K562 (cell line): ENCODE measurements around the gene RAB43. TPM values are rescaled to one million over a fixed set of nuclear protein-coding genes. Genes with fewer than 3 reads are reported as not detected.

Experiments used
- ATAC-seq: fragments of 200-7000 bp; cut with Tn5 transposase; 3 replicates; pipeline ENCODE4 v1.9.1; 2020; ENCODE audit warnings: moderate library complexity
- BruUV-seq: library from RNA; stranded (reverse); fragments of 400-500 nt; replicated peaks from 2 replicates; lab custom pipeline; 2021; lab: Mats Ljungman, UMichigan
- CTCF ChIA-PET: fragments of 300-600 bp; formaldehyde crosslinking; extraction: SDS; loops from one replicate; lab custom pipeline; 2021; ENCODE audit warnings: low intra/inter-chr PET ratio; lab: Yijun Ruan, JAX
- POLR2A ChIA-PET: fragments of 300-600, 350-650 bp; sonication (Branson Sonifier 250); formaldehyde crosslinking; extraction: SDS; loops from one replicate; lab custom pipeline; 2021; ENCODE audit warnings: antibody characterized with exemption, inconsistent platforms; lab: Yijun Ruan, JAX
- DNase-seq, 4 experiments: peaks; one replicate each; pipeline versions ENCODE4 v3.0.0 to v3.0.0-alpha.2; 2011 to 2018; ENCODE audit warnings: low spot score in 3 of 4, mixed read lengths in 3 of 4; ENCODE audit errors: extremely low read depth in 1 of 4
- FAIRE-seq: peaks from 2 replicates; lab custom pipeline; 2011; peaks lifted over from hg19 to GRCh38; lab: Jason Lieb, UNC
- H2AFZ ChIP-seq: 2 replicates; pipeline ENCODE4 v1.6.0; 2011; ENCODE audit warnings: low read depth, low read length, control low read depth, inconsistent platforms
- H3K27ac ChIP-seq: fragments of 200-600 bp; 3 replicates; pipeline ENCODE4 v1.8.0; 2011; ENCODE audit warnings: low read depth, mild to moderate bottlenecking, control low read depth, inconsistent platforms, low read length, moderate library complexity, mixed read lengths; ENCODE audit errors: extremely low read depth
- H3K27me3 ChIP-seq, 2 experiments: fragments of 300-600 bp in 1 of 2; 2 replicates in 1 of 2; 3 replicates in 1 of 2; pipeline versions ENCODE4 v1.6.0 to v1.8.0; 2011; ENCODE audit warnings: inconsistent platforms in 2 of 2, low read length in 2 of 2, mild to moderate bottlenecking in 1 of 2, mixed read lengths in 1 of 2, moderate library complexity in 1 of 2; ENCODE audit not compliant: control insufficient read depth in 2 of 2, insufficient read depth in 2 of 2
- H3K36me3 ChIP-seq: fragments of 300-600 bp; 3 replicates; pipeline ENCODE4 v1.8.0; 2011; ENCODE audit warnings: mild to moderate bottlenecking, low read length, inconsistent platforms; ENCODE audit not compliant: control insufficient read depth, insufficient read depth
- H3K4me1 ChIP-seq, 2 experiments: fragments of 200-600 bp in 1 of 2; replicated peaks in 1 of 2; 2 replicates in 1 of 2; 3 replicates in 1 of 2; pipeline versions ENCODE4 v1.5.1 to v1.8.0; 2011; ENCODE audit warnings: inconsistent platforms in 2 of 2, low read length in 2 of 2, mild to moderate bottlenecking in 1 of 2, mixed read lengths in 1 of 2, moderate library complexity in 1 of 2; ENCODE audit not compliant: control insufficient read depth in 2 of 2, insufficient read depth in 2 of 2
- H3K4me2 ChIP-seq: 2 replicates; pipeline ENCODE4 v1.6.1; 2011; ENCODE audit warnings: low read length, control low read depth, inconsistent platforms, mixed read lengths; ENCODE audit not compliant: insufficient read depth
- H3K4me3 ChIP-seq: fragments of 200-600 bp; sonication (generic), shearing (Covaris generic); 2 replicates; pipeline ENCODE4 v1.5.1; 2016; ENCODE audit warnings: control low read depth, inconsistent platforms
- H3K79me2 ChIP-seq: fragments of 200-600 bp; 3 replicates; pipeline ENCODE4 v1.8.0; 2011; ENCODE audit warnings: low read length, inconsistent platforms; ENCODE audit not compliant: control insufficient read depth, insufficient read depth
- H3K9ac ChIP-seq, 2 experiments: 2 replicates each; pipeline versions ENCODE4 v1.6.0 to v1.6.1; 2011; ENCODE audit warnings: low read depth in 2 of 2, low read length in 2 of 2, control low read depth in 1 of 2, inconsistent platforms in 1 of 2, mild to moderate bottlenecking in 1 of 2, mixed read lengths in 1 of 2; ENCODE audit not compliant: insufficient read depth in 1 of 2
- H3K9me1 ChIP-seq: one replicate; pipeline ENCODE4 v1.6.0; 2011; ENCODE audit warnings: inconsistent platforms, mild to moderate bottlenecking, low read length, moderate library complexity; ENCODE audit not compliant: control insufficient read depth, insufficient read depth
- H3K9me3 ChIP-seq: replicated peaks from 2 replicates; pipeline ENCODE4 v1.5.1; 2011; ENCODE audit warnings: low read depth, low read length, inconsistent platforms; ENCODE audit not compliant: control insufficient read depth, insufficient read depth
- H4K20me1 ChIP-seq: replicated peaks from 2 replicates; pipeline ENCODE4 v1.6.1; 2011; ENCODE audit warnings: low read length, inconsistent platforms, mixed read lengths; ENCODE audit not compliant: control insufficient read depth, insufficient read depth
- ARHGAP35 ChIP-seq: fragments of 450-650 bp; IDR thresholded peaks from 2 replicates; pipeline ENCODE4 v1.6.1; 2018; ENCODE audit not compliant: partially characterized antibody
- ELF1 ChIP-seq: fragments of 200-800 bp; sonication (Bioruptor generic); IDR thresholded peaks from 2 replicates; pipeline ENCODE4 v1.6.1; 2016; ENCODE audit warnings: missing genetic modification characterization, missing compliant biosample characterization
- EP300 ChIP-seq: IDR thresholded peaks from 2 replicates; pipeline ENCODE4 v1.6.1; 2012; ENCODE audit warnings: low read length, improper control_type of control experiment
- MTA3 ChIP-seq: fragments of 450-650 bp; formaldehyde crosslinking; IDR thresholded peaks from 2 replicates; pipeline ENCODE4 v1.6.1; 2017; ENCODE audit warnings: mild to moderate bottlenecking, borderline replicate concordance
- NR4A1 ChIP-seq, 2 experiments: fragments of 250-450 bp in 1 of 2; fragments of 450-650 bp in 1 of 2; sonication (Bioruptor Pico) in 1 of 2; IDR thresholded peaks; 2 replicates each; pipeline versions ENCODE4 v1.4.0 to v1.6.1; 2016 to 2020; ENCODE audit warnings: mild to moderate bottlenecking in 2 of 2, missing compliant biosample characterization in 1 of 2, missing genetic modification characterization in 1 of 2, moderate library complexity in 1 of 2
- RAD21 ChIP-seq, 2 experiments: fragments of 250-450 bp in 1 of 2; fragments of 450-650 bp in 1 of 2; sonication (Bioruptor Pico) in 1 of 2; formaldehyde crosslinking in 1 of 2; IDR thresholded peaks in 1 of 2; conservative IDR thresholded peaks in 1 of 2; 2 replicates each; pipeline versions ENCODE4 v1.4.0 to v1.8.0; 2020 to 2022; ENCODE audit warnings: mild to moderate bottlenecking in 2 of 2, moderate library complexity in 1 of 2
- TSC22D4 ChIP-seq: fragments of 450-650 bp; IDR thresholded peaks from 2 replicates; pipeline ENCODE4 v1.6.1; 2016; ENCODE audit warnings: missing genetic modification characterization, missing biosample characterization, control low read depth
- ZBTB43 ChIP-seq: sonication (generic); formaldehyde crosslinking; IDR thresholded peaks from 2 replicates; pipeline ENCODE4 v1.8.0; 2023; ENCODE audit warnings: mild to moderate bottlenecking, missing genetic modification reagents
- ZNF174 ChIP-seq: fragments of 250-450 bp; sonication (Bioruptor Pico); IDR thresholded peaks from 2 replicates; pipeline ENCODE4 v1.4.0; 2020; ENCODE audit warnings: mild to moderate bottlenecking
- ZNF263 ChIP-seq: sonication (generic); formaldehyde crosslinking; IDR thresholded peaks from 2 replicates; pipeline ENCODE4 v1.8.0; 2022; ENCODE audit warnings: mild to moderate bottlenecking, missing genetic modification reagents, borderline replicate concordance
- WGBS: fragments of 100-300 bp; shearing (Covaris generic); methylation state at CpG from one replicate; pipeline ENCODE4 v1.1.6; 2016; ENCODE audit warnings: low coverage, mixed read lengths; ENCODE audit not compliant: insufficient coverage; ENCODE audit errors: missing lambda C conversion rate; 5-methylcytosine and 5-hydroxymethylcytosine counted together
- in situ Hi-C: fragments of 300-500 bp; cut with MboI; formaldehyde crosslinking; loops from 4 replicates; pipeline ENCODE4 v1.15.0; 2018; ENCODE audit warnings: inconsistent platforms, mixed read lengths
- intact Hi-C: fragments of 100-400 bp; cut with micrococcal nuclease; formaldehyde crosslinking; loops from 2 replicates; pipeline ENCODE4 v1.14.2; 2022
- polyA plus RNA-seq, 8 experiments: library from polyadenylated mRNA; depleted of rRNA in 4 of 8; stranded (reverse) in 5 of 8; unstranded in 3 of 8; fragments of >200 nt; fragmentation: Nextera tagmentation in 2 of 8; fragmentation: Illumina TruSeq in 1 of 8; extraction: Ambion mirVana in 2 of 8; extraction: Trizol in 1 of 8; gene quantifications; 2 replicates each; pipeline versions ENCODE4 v1.2.1 to v1.2.3, GENCODE V29; 2011 to 2014; ENCODE audit warnings: inconsistent platforms in 1 of 8, missing spikeins in 1 of 8
- total RNA-seq, 7 experiments: library from RNA; depleted of rRNA in 6 of 7; stranded (reverse); fragments of >200 nt in 6 of 7; fragmentation: Illumina TruSeq in 2 of 7; extraction: Trizol in 2 of 7; gene quantifications; 2 replicates each; pipeline versions ENCODE4 v1.2.1 to v1.2.3, GENCODE V29; 2011 to 2021; ENCODE audit warnings: low replicate concordance in 1 of 7
- TF ChIP-seq, protein P1 (sequence below), 2 experiments: fragments of 450-650 bp; IDR thresholded peaks; 2 replicates each; pipeline ENCODE4 v1.6.1; 2016
- TF ChIP-seq, protein P2 (sequence below): fragments of 250-450 bp; sonication (Bioruptor Pico); IDR thresholded peaks from 2 replicates; pipeline ENCODE4 v1.4.0; 2020; ENCODE audit warnings: mild to moderate bottlenecking
- TF ChIP-seq, protein P3 (sequence below): sonication (generic); formaldehyde crosslinking; IDR thresholded peaks from 2 replicates; pipeline ENCODE4 v1.8.1; 2023; ENCODE audit warnings: mild to moderate bottlenecking, missing genetic modification reagents

The RAB43 gene
- total and polyA plus RNA-seq, 9 of the 15 experiments (the other 6 are each of a cell fraction or from before 2014, with no cell fraction given) = 0.04 to 6.8 (median 1.7) TPM; not detected in 2

DNA sequence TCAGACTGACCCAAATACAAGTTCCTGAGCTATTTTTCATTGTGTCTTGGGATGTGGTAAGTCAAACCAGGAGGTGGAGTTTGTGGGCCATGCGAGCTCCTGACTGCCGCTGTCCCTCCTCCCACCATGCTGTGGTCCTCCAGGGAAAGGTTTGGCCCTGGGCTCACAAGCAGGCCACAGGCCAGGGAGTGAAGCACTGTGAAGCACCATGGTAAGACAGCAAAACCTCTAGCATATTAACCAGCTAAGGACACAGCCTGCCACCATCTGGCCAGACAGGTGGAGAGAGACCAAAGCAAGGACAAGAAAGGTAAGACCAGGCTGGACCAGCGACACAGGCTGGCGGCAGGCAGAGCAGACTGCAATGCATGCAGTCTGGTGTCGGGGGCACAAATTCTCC lies 15.3 kb downstream of the RAB43 start:
- Histone ChIP-seq H3K4me1 (peaks cover 12 to 18% of the 10 kb centered on the region in 2 experiments; a peak in 4 of 5 replicates), H3K9ac (peak overlapping the region in 1 of 2 experiments; percentile 60; a peak in 1 of 4 replicates), H3K27me3 (no peaks in the 10 kb centered on the region), H4K20me1 (0 out of 2 replicates have a peak, but pooled peaks cover 3% of the 10 kb centered on the region), H3K79me2 (no peaks in the 10 kb centered on the region), H3K4me3 (no peak overlapping the region), H3K36me3 (no peaks in the 10 kb centered on the region), H3K4me2 (no peak overlapping the region), H3K9me3 (no peaks in the 10 kb centered on the region), H3K9me1 (no peaks in the 10 kb centered on the region), H3K27ac (no peak overlapping the region), H2AFZ (no peak overlapping the region)
- DNase-seq (no peak), ATAC-seq (peak; percentile 56), FAIRE-seq (no peak)
- 68% methylated on average over 3 of the region's 5 CpGs for WGBS
- intact Hi-C loops = no loop called here
- ChIA-PET POLR2A (interaction anchor here (0.6 to 1.1 kb wide), 6 partner anchors 10 to 1048 kb away, joined by 3 to 4 read pairs (median 3); no protein-coding TSS in a partner anchor), CTCF (no interaction called here)
- in situ Hi-C loops = no loop called here
- BruUV-seq = no TSS peak
- TF ChIP-seq TSC22D4 (no peak), ZBTB43 (CRISPR knock-in tag) (no peak), ZNF174 (CRISPR knock-in tag) (no peak), MTA3 (no peak), EP300 (no peak), RAD21 (CRISPR knock-in tag; conservative IDR thresholded peaks at IDR 0.05 in 1 of 2, IDR thresholded peaks at IDR 0.05 in 1 of 2) (peak in 1 of 2 experiments; percentile 21; a peak in 1 of 4 replicates), NR4A1 (CRISPR knock-in tag; IDR thresholded peaks at IDR 0.05) (no peak), NR4A1 (tag; IDR thresholded peaks at IDR 0.05) (no peak), ELF1 (tag) (no peak), ZNF263 (CRISPR knock-in tag) (peak; percentile 92), ARHGAP35 (no peak)
- TF ChIP-seq, protein P1, sequence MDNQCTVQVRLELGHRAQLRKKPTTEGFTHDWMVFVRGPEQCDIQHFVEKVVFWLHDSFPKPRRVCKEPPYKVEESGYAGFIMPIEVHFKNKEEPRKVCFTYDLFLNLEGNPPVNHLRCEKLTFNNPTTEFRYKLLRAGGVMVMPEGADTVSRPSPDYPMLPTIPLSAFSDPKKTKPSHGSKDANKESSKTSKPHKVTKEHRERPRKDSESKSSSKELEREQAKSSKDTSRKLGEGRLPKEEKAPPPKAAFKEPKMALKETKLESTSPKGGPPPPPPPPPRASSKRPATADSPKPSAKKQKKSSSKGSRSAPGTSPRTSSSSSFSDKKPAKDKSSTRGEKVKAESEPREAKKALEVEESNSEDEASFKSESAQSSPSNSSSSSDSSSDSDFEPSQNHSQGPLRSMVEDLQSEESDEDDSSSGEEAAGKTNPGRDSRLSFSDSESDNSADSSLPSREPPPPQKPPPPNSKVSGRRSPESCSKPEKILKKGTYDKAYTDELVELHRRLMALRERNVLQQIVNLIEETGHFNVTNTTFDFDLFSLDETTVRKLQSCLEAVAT (IDR thresholded peaks at IDR 0.05) = no peak
- TF ChIP-seq, protein P2, sequence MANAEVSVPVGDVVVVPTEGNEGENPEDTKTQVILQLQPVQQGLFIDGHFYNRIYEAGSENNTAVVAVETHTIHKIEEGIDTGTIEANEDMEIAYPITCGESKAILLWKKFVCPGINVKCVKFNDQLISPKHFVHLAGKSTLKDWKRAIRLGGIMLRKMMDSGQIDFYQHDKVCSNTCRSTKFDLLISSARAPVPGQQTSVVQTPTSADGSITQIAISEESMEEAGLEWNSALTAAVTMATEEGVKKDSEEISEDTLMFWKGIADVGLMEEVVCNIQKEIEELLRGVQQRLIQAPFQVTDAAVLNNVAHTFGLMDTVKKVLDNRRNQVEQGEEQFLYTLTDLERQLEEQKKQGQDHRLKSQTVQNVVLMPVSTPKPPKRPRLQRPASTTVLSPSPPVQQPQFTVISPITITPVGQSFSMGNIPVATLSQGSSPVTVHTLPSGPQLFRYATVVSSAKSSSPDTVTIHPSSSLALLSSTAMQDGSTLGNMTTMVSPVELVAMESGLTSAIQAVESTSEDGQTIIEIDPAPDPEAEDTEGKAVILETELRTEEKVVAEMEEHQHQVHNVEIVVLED (CRISPR knock-in tag) = no peak
- TF ChIP-seq, protein P3, sequence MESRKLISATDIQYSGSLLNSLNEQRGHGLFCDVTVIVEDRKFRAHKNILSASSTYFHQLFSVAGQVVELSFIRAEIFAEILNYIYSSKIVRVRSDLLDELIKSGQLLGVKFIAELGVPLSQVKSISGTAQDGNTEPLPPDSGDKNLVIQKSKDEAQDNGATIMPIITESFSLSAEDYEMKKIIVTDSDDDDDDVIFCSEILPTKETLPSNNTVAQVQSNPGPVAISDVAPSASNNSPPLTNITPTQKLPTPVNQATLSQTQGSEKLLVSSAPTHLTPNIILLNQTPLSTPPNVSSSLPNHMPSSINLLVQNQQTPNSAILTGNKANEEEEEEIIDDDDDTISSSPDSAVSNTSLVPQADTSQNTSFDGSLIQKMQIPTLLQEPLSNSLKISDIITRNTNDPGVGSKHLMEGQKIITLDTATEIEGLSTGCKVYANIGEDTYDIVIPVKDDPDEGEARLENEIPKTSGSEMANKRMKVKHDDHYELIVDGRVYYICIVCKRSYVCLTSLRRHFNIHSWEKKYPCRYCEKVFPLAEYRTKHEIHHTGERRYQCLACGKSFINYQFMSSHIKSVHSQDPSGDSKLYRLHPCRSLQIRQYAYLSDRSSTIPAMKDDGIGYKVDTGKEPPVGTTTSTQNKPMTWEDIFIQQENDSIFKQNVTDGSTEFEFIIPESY (CRISPR knock-in tag) = 0 out of 2 replicates have a peak, but pooled peaks have one; percentile 15
